ENCODE data around the gene SLC25A41. TPM values are rescaled to one million over a fixed set of nuclear protein-coding genes. Genes with fewer than 3 reads are reported as not detected.

SLC25A41 gene
- total and polyA plus RNA-seq, 4 experiments from 2014 or later = not detected

DNA sequence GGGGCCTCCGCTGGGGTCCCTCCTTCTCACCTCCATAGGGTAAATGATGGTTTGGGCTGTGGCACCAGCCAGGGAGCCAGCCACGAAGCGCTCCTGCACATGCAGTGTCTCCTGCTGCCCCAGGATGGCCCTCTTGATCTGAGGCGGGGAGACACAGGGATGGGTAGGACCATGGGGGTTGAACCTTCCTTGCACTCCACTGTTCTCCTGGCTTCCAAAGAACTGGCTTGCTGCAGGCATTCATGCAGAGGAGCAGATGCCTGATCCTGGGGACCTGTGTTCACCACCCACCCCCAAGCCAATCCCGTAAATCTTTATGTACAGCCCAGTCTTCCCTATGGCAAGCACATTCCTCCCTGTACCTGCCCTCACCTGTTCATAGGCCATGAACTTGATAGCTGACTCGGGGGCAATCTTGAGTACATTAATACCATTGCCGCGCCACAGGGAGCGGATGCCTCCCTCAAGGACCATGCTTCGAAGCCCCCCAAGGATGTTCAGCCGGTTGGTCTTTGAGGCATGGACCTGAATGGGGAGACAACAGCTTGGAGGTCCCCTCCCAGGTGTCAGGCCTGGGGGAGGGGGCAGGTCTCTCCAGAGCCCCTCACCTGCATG is 20.5 kb upstream of the SLC25A41 start:
- H3K4me1 ChIP-seq (ENCODE audit: insufficient read depth, low read length) = peaks cover 8% of the 10 kb centered on the region
- peaks cover 0 to 22% (median 4%) of the 10 kb centered on the region in 8 donors for H3K9me3 Mint-ChIP-seq
- no peak for DNase-seq
- intact Hi-C loops (cut with micrococcal nuclease) = no loop called here
- peaks cover 14% of the 10 kb centered on the region for H3K36me3 ChIP-seq (ENCODE audit: insufficient read depth, low read length)
- H3K27me3 ChIP-seq (ENCODE audit: insufficient read depth, low read length) = no peaks in the 10 kb centered on the region
- H3K9me3 ChIP-seq (ENCODE audit: control insufficient read depth in 1 of 2, low read length in 2 of 2) = peaks cover 0 to 18% of the 10 kb centered on the region in 2 donors
- H3K4me3 Mint-ChIP-seq = no peak overlapping the region
- no peak overlapping the region for H3K27ac Mint-ChIP-seq
- H3K27me3 Mint-ChIP-seq = no peaks in the 10 kb centered on the region
- H3K4me3 ChIP-seq (ENCODE audit: low read length in 2 of 2) = no peak overlapping the region
- H3K4me1 Mint-ChIP-seq = peaks cover 4 to 12% (median 9%) of the 10 kb centered on the region in 4 donors
- ChIA-PET CTCF (ENCODE audit: partially characterized antibody) (no interaction called here), POLR2A (ENCODE audit: partially characterized antibody) (no interaction called here)
- H3K27ac ChIP-seq (ENCODE audit: low read depth, low read length) = no peak overlapping the region
- H3K36me3 Mint-ChIP-seq = peaks cover 30 to 46% of the 10 kb centered on the region in 2 donors

- Mint-ChIP-seq H3K27ac (peak overlapping the region in 1 of 7 donors; percentile 70), H3K9me3 (peaks cover 0 to 22% (median 4%) of the 10 kb centered on the region in 8 donors), H3K27me3 (no peaks in the 10 kb centered on the region), H3K4me3 (no peak overlapping the region), H3K4me1 (peaks cover 0 to 1% (median under 1%) of the 10 kb centered on the region in 4 donors), H3K36me3 (peaks cover 30 to 46% of the 10 kb centered on the region in 2 donors)
- Histone ChIP-seq H3K4me3 (ENCODE audit: low read length in 2 of 2) (no peak overlapping the region), H3K36me3 (ENCODE audit: insufficient read depth, low read length) (peaks cover 14% of the 10 kb centered on the region), H3K27ac (ENCODE audit: low read depth, low read length) (no peak overlapping the region), H3K9me3 (ENCODE audit: control insufficient read depth in 1 of 2, low read length in 2 of 2) (peaks cover 0 to 18% of the 10 kb centered on the region in 2 donors), H3K27me3 (ENCODE audit: insufficient read depth, low read length) (no peaks in the 10 kb centered on the region), H3K4me1 (ENCODE audit: insufficient read depth, low read length) (no peaks in the 10 kb centered on the region)
- intact Hi-C loops (cut with micrococcal nuclease) = no loop called here
- DNase-seq = no peak
- POLR2A ChIA-PET (ENCODE audit: partially characterized antibody) = no interaction called here
- CTCF ChIA-PET (ENCODE audit: partially characterized antibody) = no interaction called here
These were observed 19.3 kb upstream of the SLC25A41 start for GRCh38 chr19:6452899-6453298.

- intact Hi-C loops (cut with micrococcal nuclease) = no loop called here
These were observed 18.7 kb upstream of the SLC25A41 start for GRCh38 chr19:6452223-6452614.

DNA sequence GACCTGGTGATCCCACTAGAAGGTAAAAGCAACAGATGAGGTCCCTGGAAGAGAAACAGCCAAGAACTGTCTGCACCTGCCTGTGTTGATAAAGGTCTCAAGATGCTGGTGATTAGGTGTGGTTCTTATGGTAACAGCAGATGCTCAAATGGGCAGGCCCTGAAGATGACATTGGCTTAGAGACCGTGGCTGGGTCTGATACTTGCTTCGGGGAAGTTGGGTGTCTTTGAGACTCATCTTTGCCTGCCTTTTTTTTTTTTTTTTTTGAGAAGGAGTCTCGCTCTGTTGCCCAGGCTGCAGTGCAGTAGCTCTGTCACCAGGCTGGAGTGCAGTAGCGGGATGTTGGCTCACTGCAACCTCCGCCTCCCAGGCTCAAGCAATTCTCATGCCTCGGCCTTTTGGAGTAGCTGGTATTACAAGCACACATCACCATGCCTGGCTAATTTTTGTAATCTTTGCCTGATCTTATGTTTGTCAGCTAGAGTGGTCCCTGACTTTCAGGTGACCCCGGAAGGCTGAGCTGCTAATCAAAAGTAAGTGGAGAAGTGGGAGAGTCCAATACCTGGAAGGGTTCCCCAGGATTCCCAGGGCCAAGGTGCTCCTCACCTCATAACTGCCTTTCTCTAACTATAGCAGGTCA is 18.1 kb upstream of the SLC25A41 start:
- Histone ChIP-seq H3K4me1 (ENCODE audit: insufficient read depth, low read length) (no peaks in the 10 kb centered on the region), H3K36me3 (ENCODE audit: insufficient read depth, low read length) (peaks cover 14% of the 10 kb centered on the region), H3K27me3 (ENCODE audit: insufficient read depth, low read length) (no peaks in the 10 kb centered on the region), H3K9me3 (ENCODE audit: control insufficient read depth in 1 of 2, low read length in 2 of 2) (peaks cover 0 to 18% of the 10 kb centered on the region in 2 donors), H3K4me3 (ENCODE audit: low read length in 2 of 2) (no peak overlapping the region), H3K27ac (ENCODE audit: low read depth, low read length) (no peak overlapping the region)
- DNase-seq = no peak
- POLR2A ChIA-PET (ENCODE audit: partially characterized antibody) = no interaction called here
- CTCF ChIA-PET (ENCODE audit: partially characterized antibody) = no interaction called here
- intact Hi-C loops (cut with micrococcal nuclease) = no loop called here
- H3K27me3 Mint-ChIP-seq = no peaks in the 10 kb centered on the region
- H3K4me1 Mint-ChIP-seq = peaks cover 0 to 1% (median 0%) of the 10 kb centered on the region in 4 donors
- H3K4me3 Mint-ChIP-seq = no peak overlapping the region
- no peak overlapping the region for H3K27ac Mint-ChIP-seq
- H3K9me3 Mint-ChIP-seq = peaks cover 0 to 22% (median 4%) of the 10 kb centered on the region in 8 donors
- H3K36me3 Mint-ChIP-seq = peaks cover 32 to 51% of the 10 kb centered on the region in 2 donors

More at GRCh38 chr19:6452223-6452614, 18.7 kb upstream of the SLC25A41 start:
- no peak overlapping the region for H3K4me3 ChIP-seq (ENCODE audit: low read length in 2 of 2)
- Mint-ChIP-seq H3K4me1 (peaks cover 0 to 1% (median 0%) of the 10 kb centered on the region in 4 donors), H3K27me3 (no peaks in the 10 kb centered on the region), H3K9me3 (peaks cover 0 to 22% (median 4%) of the 10 kb centered on the region in 8 donors), H3K4me3 (no peak overlapping the region), H3K27ac (no peak overlapping the region), H3K36me3 (peaks cover 30 to 46% of the 10 kb centered on the region in 2 donors)
- peaks cover 14% of the 10 kb centered on the region for H3K36me3 ChIP-seq (ENCODE audit: insufficient read depth, low read length)
- no peak for DNase-seq
- CTCF ChIA-PET (ENCODE audit: partially characterized antibody) = no interaction called here
- peaks cover 0 to 18% of the 10 kb centered on the region in 2 donors for H3K9me3 ChIP-seq (ENCODE audit: control insufficient read depth in 1 of 2, low read length in 2 of 2)
- no peak overlapping the region for H3K27ac ChIP-seq (ENCODE audit: low read depth, low read length)
- H3K27me3 ChIP-seq (ENCODE audit: insufficient read depth, low read length) = no peaks in the 10 kb centered on the region
- POLR2A ChIA-PET (ENCODE audit: partially characterized antibody) = no interaction called here
- no peaks in the 10 kb centered on the region for H3K4me1 ChIP-seq (ENCODE audit: insufficient read depth, low read length)

DNA sequence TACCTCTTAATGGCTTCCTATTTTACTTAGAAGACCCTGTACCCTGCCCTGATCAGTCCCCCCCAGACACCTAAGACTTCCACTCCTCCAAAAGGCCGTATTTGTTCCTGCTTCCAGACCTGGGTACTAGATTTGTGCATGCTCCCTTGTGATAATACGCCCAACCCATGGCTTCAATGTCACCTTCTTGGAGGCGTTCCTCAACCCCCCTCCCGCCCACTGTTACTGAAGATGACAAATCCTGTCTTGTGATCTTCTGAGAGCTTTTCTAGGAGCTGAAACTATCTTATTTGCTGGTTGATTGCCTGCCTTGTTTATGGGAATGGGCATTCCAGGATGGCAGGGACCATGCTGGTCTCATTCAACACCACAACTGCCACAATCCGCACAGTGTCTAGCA is 16.6 kb upstream of the SLC25A41 start:
- POLR2A ChIA-PET (ENCODE audit: partially characterized antibody) = no interaction called here
- Histone ChIP-seq H3K36me3 (ENCODE audit: insufficient read depth, low read length) (peaks cover 11% of the 10 kb centered on the region), H3K4me1 (ENCODE audit: insufficient read depth, low read length) (no peaks in the 10 kb centered on the region), H3K27ac (ENCODE audit: low read depth, low read length) (no peak overlapping the region), H3K4me3 (ENCODE audit: low read length in 2 of 2) (no peak overlapping the region), H3K9me3 (ENCODE audit: control insufficient read depth in 1 of 2, low read length in 2 of 2) (peaks cover 0 to 16% of the 10 kb centered on the region in 2 donors), H3K27me3 (ENCODE audit: insufficient read depth, low read length) (no peaks in the 10 kb centered on the region)
- Mint-ChIP-seq H3K36me3 (peaks cover 32 to 50% of the 10 kb centered on the region in 2 donors), H3K9me3 (peaks cover 0 to 14% (median 4%) of the 10 kb centered on the region in 8 donors), H3K27ac (no peak overlapping the region), H3K4me1 (peaks cover 0 to 1% (median 0%) of the 10 kb centered on the region in 4 donors), H3K4me3 (no peak overlapping the region), H3K27me3 (no peaks in the 10 kb centered on the region)
- intact Hi-C loops (cut with micrococcal nuclease) = no loop called here
- CTCF ChIA-PET (ENCODE audit: partially characterized antibody) = no interaction called here
- no peak for DNase-seq

DNA sequence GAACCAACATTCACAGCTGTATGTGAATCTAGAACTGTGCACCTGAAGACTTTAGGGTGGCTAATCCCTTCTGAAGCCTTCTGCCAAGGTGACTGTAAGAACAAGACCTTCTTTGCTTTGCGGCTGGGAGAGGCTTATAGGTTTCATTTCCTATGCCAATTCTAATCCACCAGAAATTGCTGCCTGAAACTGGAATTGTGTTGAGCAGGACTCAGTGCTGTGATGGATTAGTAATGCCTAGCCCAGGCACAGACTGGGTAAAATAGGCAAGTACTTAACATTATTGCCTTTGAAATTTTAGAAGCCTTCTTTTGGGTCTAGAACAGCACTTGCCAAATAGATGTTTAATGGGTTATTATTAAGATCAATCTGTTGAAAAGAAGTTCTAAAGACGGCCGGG is 14.5 kb upstream of the SLC25A41 start:
- no peak overlapping the region for H3K4me3 Mint-ChIP-seq
- Histone ChIP-seq H3K27me3 (ENCODE audit: insufficient read depth, low read length) (no peaks in the 10 kb centered on the region), H3K9me3 (ENCODE audit: control insufficient read depth in 1 of 2, low read length in 2 of 2) (no peaks in the 10 kb centered on the region), H3K4me3 (ENCODE audit: low read length in 2 of 2) (no peak overlapping the region), H3K27ac (ENCODE audit: low read depth, low read length) (no peak overlapping the region), H3K36me3 (ENCODE audit: insufficient read depth, low read length) (no peaks in the 10 kb centered on the region), H3K4me1 (ENCODE audit: insufficient read depth, low read length) (no peaks in the 10 kb centered on the region)
- no peaks in the 10 kb centered on the region for H3K9me3 Mint-ChIP-seq
- intact Hi-C loops (cut with micrococcal nuclease) = no loop called here
- no peak overlapping the region for H3K27ac Mint-ChIP-seq
- H3K27me3 Mint-ChIP-seq = no peaks in the 10 kb centered on the region
- ChIA-PET POLR2A (ENCODE audit: partially characterized antibody) (no interaction called here), CTCF (ENCODE audit: partially characterized antibody) (no interaction called here)
- peaks cover 17 to 35% of the 10 kb centered on the region in 2 donors for H3K36me3 Mint-ChIP-seq
- no peak for DNase-seq
- H3K4me1 Mint-ChIP-seq = peaks cover 0 to 1% (median 0%) of the 10 kb centered on the region in 4 donors

GRCh38 chr19:6446452-6446851 is 12.9 kb upstream of the SLC25A41 start:
- peak overlapping the region in 1 of 8 donors; percentile 12 for H3K4me3 Mint-ChIP-seq
- peaks cover 0 to 1% (median 0%) of the 10 kb centered on the region in 4 donors for H3K4me1 Mint-ChIP-seq
- peaks cover 12 to 22% of the 10 kb centered on the region in 2 donors for H3K36me3 Mint-ChIP-seq
- Histone ChIP-seq H3K9me3 (ENCODE audit: control insufficient read depth in 1 of 2, low read length in 2 of 2) (no peaks in the 10 kb centered on the region), H3K4me3 (ENCODE audit: low read length in 2 of 2) (no peak overlapping the region), H3K27me3 (ENCODE audit: insufficient read depth, low read length) (no peaks in the 10 kb centered on the region), H3K4me1 (ENCODE audit: insufficient read depth, low read length) (no peaks in the 10 kb centered on the region), H3K27ac (ENCODE audit: low read depth, low read length) (no peak overlapping the region), H3K36me3 (ENCODE audit: insufficient read depth, low read length) (no peaks in the 10 kb centered on the region)
- intact Hi-C loops (cut with micrococcal nuclease) = no loop called here
- H3K9me3 Mint-ChIP-seq = no peaks in the 10 kb centered on the region
- POLR2A ChIA-PET (ENCODE audit: partially characterized antibody) = no interaction called here
- H3K27me3 Mint-ChIP-seq = no peaks in the 10 kb centered on the region
- no peak overlapping the region for H3K27ac Mint-ChIP-seq
- CTCF ChIA-PET (ENCODE audit: partially characterized antibody) = no interaction called here
- no peak for DNase-seq

Measured in CD4-positive, alpha-beta memory T cell (primary cell).